ENCODE results near the gene DRC7. TPM values are rescaled to one million over a fixed set of nuclear protein-coding genes. Genes with fewer than 3 reads are reported as not detected.

DRC7 gene
- polyA plus RNA-seq, 1 donor (not counting 4 experiments of a cell fraction or from before 2014, with no cell fraction given), result not detected

- Histone ChIP-seq H3K27me3 (ENCODE audit: control insufficient read depth, extremely low read depth, insufficient read depth, low read length) (peaks cover 3% of the 10 kb centered on the region), H4K20me1 (ENCODE audit: control insufficient read depth, extremely low read depth, insufficient read depth, low read length) (no peaks in the 10 kb centered on the region), H3K9me1 (ENCODE audit: control insufficient read depth, extremely low read depth, insufficient read depth, low read length) (no peaks in the 10 kb centered on the region), H3K27ac (ENCODE audit: control insufficient read depth, insufficient read depth, low read length) (no peak overlapping the region), H3K4me1 (ENCODE audit: control insufficient read depth, extremely low read depth, insufficient read depth, low read length) (no peaks in the 10 kb centered on the region), H3K4me3 (ENCODE audit: control insufficient read depth in 2 of 3, extremely low read depth in 1 of 3, insufficient read depth in 2 of 3, low read depth in 1 of 3, low read length in 3 of 3) (no peak overlapping the region), H3K9ac (ENCODE audit: control insufficient read depth, extremely low read depth, insufficient read depth, low read length) (no peak overlapping the region), H3K79me2 (ENCODE audit: control insufficient read depth, insufficient read depth, low read length) (no peaks in the 10 kb centered on the region), H3K4me2 (ENCODE audit: control insufficient read depth, extremely low read depth, insufficient read depth, low read depth, low read length) (no peak overlapping the region), H3K36me3 (ENCODE audit: control insufficient read depth in 2 of 2, extremely low read depth in 1 of 2, insufficient read depth in 2 of 2, low read length in 2 of 2) (no peaks in the 10 kb centered on the region), H2AFZ (ENCODE audit: control insufficient read depth, low read length) (no peak overlapping the region), H3K9me3 (ENCODE audit: control insufficient read depth, low read depth, low read length) (no peaks in the 10 kb centered on the region)
- dilution Hi-C loops (cut with MboI; ENCODE audit: extremely low pct_ligation_motif_present, low sequenced_read_pairs), result no loop called here
- FAIRE-seq (no peak), DNase-seq (ENCODE audit: low read depth, low spot score) (no peak)
- TF ChIP-seq EZH2 (IDR thresholded peaks at IDR 0.05; ENCODE audit: low read length) (no peak), CTCF (optimal IDR thresholded peaks at IDR 0.05 in 1 of 3, IDR thresholded peaks at IDR 0.05 in 1 of 3, conservative IDR thresholded peaks at IDR 0.05 in 1 of 3; ENCODE audit: extremely low read depth in 1 of 3, insufficient read depth in 2 of 3, low read length in 3 of 3) (no peak)
Observed at GRCh38 chr16:57672416-57672815, 22.2 kb upstream of the DRC7 start.

- DNase-seq (ENCODE audit: low read depth, low spot score), result no peak
- Histone ChIP-seq H3K4me3 (ENCODE audit: control insufficient read depth in 2 of 3, extremely low read depth in 1 of 3, insufficient read depth in 2 of 3, low read depth in 1 of 3, low read length in 3 of 3) (no peak overlapping the region), H3K4me1 (ENCODE audit: control insufficient read depth, extremely low read depth, insufficient read depth, low read length) (no peaks in the 10 kb centered on the region), H3K27ac (ENCODE audit: control insufficient read depth, insufficient read depth, low read length) (no peak overlapping the region), H4K20me1 (ENCODE audit: control insufficient read depth, extremely low read depth, insufficient read depth, low read length) (no peaks in the 10 kb centered on the region), H3K79me2 (ENCODE audit: control insufficient read depth, insufficient read depth, low read length) (no peaks in the 10 kb centered on the region), H3K9me3 (ENCODE audit: control insufficient read depth, low read depth, low read length) (no peaks in the 10 kb centered on the region), H3K9ac (ENCODE audit: control insufficient read depth, extremely low read depth, insufficient read depth, low read length) (no peak overlapping the region), H2AFZ (ENCODE audit: control insufficient read depth, low read length) (no peak overlapping the region), H3K4me2 (ENCODE audit: control insufficient read depth, extremely low read depth, insufficient read depth, low read depth, low read length) (no peak overlapping the region), H3K27me3 (ENCODE audit: control insufficient read depth, extremely low read depth, insufficient read depth, low read length) (peaks cover 3% of the 10 kb centered on the region), H3K36me3 (ENCODE audit: control insufficient read depth in 2 of 2, extremely low read depth in 1 of 2, insufficient read depth in 2 of 2, low read length in 2 of 2) (no peaks in the 10 kb centered on the region), H3K9me1 (ENCODE audit: control insufficient read depth, extremely low read depth, insufficient read depth, low read length) (no peaks in the 10 kb centered on the region)
- TF ChIP-seq CTCF (optimal IDR thresholded peaks at IDR 0.05 in 1 of 3, IDR thresholded peaks at IDR 0.05 in 1 of 3, conservative IDR thresholded peaks at IDR 0.05 in 1 of 3; ENCODE audit: extremely low read depth in 1 of 3, insufficient read depth in 2 of 3, low read length in 3 of 3) (no peak), EZH2 (IDR thresholded peaks at IDR 0.05; ENCODE audit: low read length) (no peak)
- no peak for FAIRE-seq
- dilution Hi-C loops (cut with MboI; ENCODE audit: extremely low pct_ligation_motif_present, low sequenced_read_pairs), result no loop called here
Observed at GRCh38 chr16:57672824-57673223, 21.8 kb upstream of the DRC7 start.

All from keratinocyte (primary cell).